ENCODE measurements around the gene LMNA. TPM values are rescaled to one million over a fixed set of nuclear protein-coding genes. Genes with fewer than 3 reads are reported as not detected.

LMNA gene
- total RNA-seq, 2 experiments from 2014 or later = 6.5 to 14.3 TPM

DNA sequence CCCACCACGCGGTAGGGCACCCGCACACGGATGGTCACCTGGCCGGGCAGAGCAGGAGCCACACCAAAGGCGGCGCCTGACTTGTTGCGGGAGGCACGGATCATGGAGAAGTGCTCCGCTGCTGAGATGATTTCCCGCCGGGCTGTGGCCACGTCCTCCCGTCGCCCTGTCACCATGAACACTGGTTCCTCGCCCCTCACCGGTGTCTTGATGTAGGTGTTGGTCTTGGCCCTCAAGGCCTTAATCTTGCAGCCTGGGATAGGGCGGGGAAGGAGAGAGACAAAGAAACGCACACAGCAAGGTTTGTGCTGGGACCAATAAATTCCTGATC, 37.1 kb upstream of the LMNA start:
- BruUV-seq (replicated peaks) = no TSS peak
- H3K9me2 ChIP-seq (ENCODE audit: insufficient read depth, low read length) = no peaks in the 10 kb centered on the region
- H3K4me1 ChIP-seq (ENCODE audit: insufficient read depth, low read length, poor library complexity, severe bottlenecking) = peaks cover 32% of the 10 kb centered on the region
- no peaks in the 10 kb centered on the region for H4K20me1 ChIP-seq (ENCODE audit: insufficient read depth, low read length)
- DNase-seq (ENCODE audit: low spot score) = no peak
- H3K4me3 ChIP-seq (ENCODE audit: low read depth, low read length, poor library complexity, severe bottlenecking) = no peak overlapping the region
- no peak overlapping the region; the same call in 1 of the 2 replicates for H3K4me2 ChIP-seq (ENCODE audit: low read length)
- no peaks in the 10 kb centered on the region for H3K36me3 ChIP-seq (ENCODE audit: insufficient read depth, low read length)
- intact Hi-C loops (cut with micrococcal nuclease; ENCODE audit: unreplicated experiment) = no loop called here
- ChIA-PET POLR2A (no interaction called here), CTCF (ENCODE audit: unreplicated experiment) (no interaction called here)
- no peak overlapping the region for H3K27ac ChIP-seq (ENCODE audit: low read depth, low read length, poor library complexity, severe bottlenecking)
- TF ChIP-seq CTCF (conservative IDR thresholded peaks at IDR 0.05; ENCODE audit: low read length) (no peak), EZH2phosphoT487 (IDR thresholded peaks at IDR 0.05; ENCODE audit: borderline replicate concordance, low read depth, low read length) (no peak)
- H3K9me3 ChIP-seq (ENCODE audit: low read length) = no peaks in the 10 kb centered on the region
- 0 out of 2 replicates have a peak, but pooled peaks cover 3% of the 10 kb centered on the region for H3K79me2 ChIP-seq (ENCODE audit: insufficient read depth, low read depth, low read length)
- H2AFZ ChIP-seq (ENCODE audit: low read length) = no peak overlapping the region

- TF ChIP-seq CTCF (conservative IDR thresholded peaks at IDR 0.05; ENCODE audit: low read length) (no peak), EZH2phosphoT487 (IDR thresholded peaks at IDR 0.05; ENCODE audit: borderline replicate concordance, low read depth, low read length) (no peak)
- no peaks in the 10 kb centered on the region for H3K9me3 ChIP-seq (ENCODE audit: low read length)
- no peak for DNase-seq (ENCODE audit: low spot score)
- intact Hi-C loops (cut with micrococcal nuclease; ENCODE audit: unreplicated experiment) = no loop called here
- CTCF ChIA-PET (ENCODE audit: unreplicated experiment) = no interaction called here
- H3K4me2 ChIP-seq (ENCODE audit: low read length) = no peak overlapping the region
- H3K9me2 ChIP-seq (ENCODE audit: insufficient read depth, low read length) = no peaks in the 10 kb centered on the region
- H3K79me2 ChIP-seq (ENCODE audit: insufficient read depth, low read depth, low read length) = 0 out of 2 replicates have a peak, but pooled peaks cover 3% of the 10 kb centered on the region
- no peaks in the 10 kb centered on the region for H4K20me1 ChIP-seq (ENCODE audit: insufficient read depth, low read length)
- no peaks in the 10 kb centered on the region for H3K36me3 ChIP-seq (ENCODE audit: insufficient read depth, low read length)
- no peak overlapping the region for H3K4me3 ChIP-seq (ENCODE audit: low read depth, low read length, poor library complexity, severe bottlenecking)
- POLR2A ChIA-PET = no interaction called here
- peaks cover 39% of the 10 kb centered on the region for H3K4me1 ChIP-seq (ENCODE audit: insufficient read depth, low read length, poor library complexity, severe bottlenecking)
- H2AFZ ChIP-seq (ENCODE audit: low read length) = no peak overlapping the region
- BruUV-seq (replicated peaks) = no TSS peak
- no peak overlapping the region for H3K27ac ChIP-seq (ENCODE audit: low read depth, low read length, poor library complexity, severe bottlenecking)
Measured at GRCh38 chr1:156078728-156079127, 35.8 kb upstream of the LMNA start.

DNA sequence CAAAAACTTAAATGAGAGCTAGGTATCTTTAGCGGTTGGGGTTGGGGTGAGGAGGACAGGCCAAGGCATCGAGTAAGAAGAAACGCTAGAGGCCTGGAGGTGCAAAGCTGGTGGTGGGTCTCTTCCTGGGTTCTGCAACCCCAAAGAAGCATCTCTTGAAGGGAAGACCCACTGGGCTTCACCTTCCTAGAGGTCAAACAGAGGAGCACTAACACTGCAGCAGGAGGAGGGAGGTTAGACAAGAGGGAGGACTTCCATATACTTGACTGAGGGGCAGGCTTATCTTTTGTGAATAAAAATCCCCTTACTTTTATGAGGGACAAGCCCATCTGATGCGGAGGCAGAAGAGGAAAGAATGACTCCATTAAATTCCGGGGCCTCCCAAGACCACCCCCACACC, 34.7 kb upstream of the LMNA start:
- Histone ChIP-seq H3K4me1 (ENCODE audit: insufficient read depth, low read length, poor library complexity, severe bottlenecking) (peaks cover 44% of the 10 kb centered on the region), H3K36me3 (ENCODE audit: insufficient read depth, low read length) (no peaks in the 10 kb centered on the region), H2AFZ (ENCODE audit: low read length) (no peak overlapping the region), H4K20me1 (ENCODE audit: insufficient read depth, low read length) (no peaks in the 10 kb centered on the region), H3K4me3 (ENCODE audit: low read depth, low read length, poor library complexity, severe bottlenecking) (no peak overlapping the region), H3K9me2 (ENCODE audit: insufficient read depth, low read length) (no peaks in the 10 kb centered on the region), H3K79me2 (ENCODE audit: insufficient read depth, low read depth, low read length) (0 out of 2 replicates have a peak, but pooled peaks cover 3% of the 10 kb centered on the region), H3K9me3 (ENCODE audit: low read length) (no peaks in the 10 kb centered on the region), H3K4me2 (ENCODE audit: low read length) (no peak overlapping the region), H3K27ac (ENCODE audit: low read depth, low read length, poor library complexity, severe bottlenecking) (no peak overlapping the region)
- CTCF ChIA-PET (ENCODE audit: unreplicated experiment) = no interaction called here
- intact Hi-C loops (cut with micrococcal nuclease; ENCODE audit: unreplicated experiment) = no loop called here
- POLR2A ChIA-PET = no interaction called here
- no peak for TF ChIP-seq EZH2phosphoT487 (IDR thresholded peaks at IDR 0.05; ENCODE audit: borderline replicate concordance, low read depth, low read length)
- TF ChIP-seq CTCF (conservative IDR thresholded peaks at IDR 0.05; ENCODE audit: low read length) = no peak
- BruUV-seq (replicated peaks) = no TSS peak
- DNase-seq (ENCODE audit: low spot score) = no peak

All from OCI-LY7 (cell line).